MM.1S (cell line): Measurements from ENCODE around the gene GABARAP.

Source experiments
- DNase-seq: peaks from one replicate; pipeline ENCODE4 v3.0.0-alpha.2; 2015
- H2AFZ ChIP-seq: fragments of 300-600 bp; sonication (generic); 2 replicates; pipeline ENCODE4 v1.6.0; 2016; ENCODE audit warnings: antibody characterized with exemption, low read length
- H3F3A ChIP-seq: fragments of 300-600 bp; sonication (generic); 2 replicates; pipeline ENCODE4 v1.6.1; 2016; ENCODE audit warnings: mild to moderate bottlenecking, antibody characterized with exemption, low read length, moderate library complexity, mixed read lengths; ENCODE audit not compliant: insufficient read depth
- H3K27ac ChIP-seq: fragments of 300-600 bp; sonication (generic); 2 replicates; pipeline ENCODE4 v1.5.1; 2016; ENCODE audit warnings: mild to moderate bottlenecking, low read length
- H3K27me3 ChIP-seq: fragments of 300-600 bp; sonication (generic); replicated peaks from 2 replicates; pipeline ENCODE4 v1.6.0; 2016; ENCODE audit warnings: low read length; ENCODE audit not compliant: insufficient read depth
- H3K36me3 ChIP-seq: fragments of 300-600 bp; sonication (generic); replicated peaks from 2 replicates; pipeline ENCODE4 v1.6.1; 2016; ENCODE audit warnings: mild to moderate bottlenecking, low read length, mixed read lengths; ENCODE audit not compliant: insufficient read depth
- H3K4me1 ChIP-seq: fragments of 300-600 bp; sonication (generic); 2 replicates; pipeline ENCODE4 v1.6.1; 2016; ENCODE audit warnings: low read length, mixed read lengths
- H3K4me2 ChIP-seq: fragments of 300-600 bp; sonication (generic); 2 replicates; pipeline ENCODE4 v1.6.0; 2016; ENCODE audit warnings: low read depth, low read length
- H3K4me3 ChIP-seq: fragments of 300-600 bp; sonication (generic); 2 replicates; pipeline ENCODE4 v1.5.1; 2016; ENCODE audit warnings: low read length, mixed read lengths
- H3K79me2 ChIP-seq: fragments of 300-600 bp; sonication (generic); 2 replicates; pipeline ENCODE4 v1.6.1; 2016; ENCODE audit warnings: mixed run types, low read length, mixed read lengths
- H3K9ac ChIP-seq: fragments of 300-600 bp; sonication (generic); 2 replicates; pipeline ENCODE4 v1.6.1; 2016; ENCODE audit warnings: low read length, mixed read lengths
- H3K9me2 ChIP-seq: fragments of 300-600 bp; sonication (generic); replicated peaks from 2 replicates; pipeline ENCODE4 v1.6.1; 2016; ENCODE audit warnings: mild to moderate bottlenecking, low read length, mixed read lengths; ENCODE audit not compliant: insufficient read depth
- H3K9me3 ChIP-seq: fragments of 300-600 bp; sonication (generic); replicated peaks from 2 replicates; pipeline ENCODE4 v1.6.1; 2016; ENCODE audit warnings: mild to moderate bottlenecking, low read length, mixed read lengths; ENCODE audit not compliant: insufficient read depth
- H4K20me1 ChIP-seq: fragments of 300-600 bp; sonication (generic); 2 replicates; pipeline ENCODE4 v1.6.1; 2016; ENCODE audit warnings: mild to moderate bottlenecking, low read length, moderate library complexity, mixed read lengths; ENCODE audit not compliant: insufficient read depth
- CTCF ChIP-seq: fragments of 300-600 bp; sonication (generic); IDR thresholded peaks from 2 replicates; pipeline ENCODE4 v1.5.1; 2016; ENCODE audit warnings: antibody characterized with exemption, low read length, mixed read lengths
- EZH2 ChIP-seq: fragments of 300-600 bp; sonication (generic); optimal IDR thresholded peaks from 2 replicates; pipeline ENCODE3; 2017; ENCODE audit warnings: low read depth, mild to moderate bottlenecking, antibody characterized with exemption, low read length, mixed read lengths
- EZH2phosphoT487 ChIP-seq: fragments of 300-600 bp; sonication (generic); IDR thresholded peaks from 2 replicates; pipeline ENCODE4 v1.6.1; 2018; ENCODE audit warnings: antibody characterized with exemption, low read length

GABARAP gene

GRCh38 chr17:7256766-7257456, 14.7 kb upstream of the GABARAP start:
- Histone ChIP-seq H4K20me1 (no peaks in the 10 kb centered on the region), H3K9me2 (no peaks in the 10 kb centered on the region), H3K36me3 (0 out of 2 replicates have a peak, but pooled peaks cover 4% of the 10 kb centered on the region), H3K4me2 (no peak overlapping the region), H3K27ac (no peak overlapping the region), H3K27me3 (peaks cover 14% of the 10 kb centered on the region), H3K4me1 (peaks cover 5% of the 10 kb centered on the region), H3K4me3 (no peak overlapping the region), H3F3A (peaks cover 6% of the 10 kb centered on the region), H3K9ac (no peak overlapping the region), H3K79me2 (peaks cover 11% of the 10 kb centered on the region), H3K9me3 (no peaks in the 10 kb centered on the region), H2AFZ (no peak overlapping the region)
- DNase-seq, result no peak
- TF ChIP-seq EZH2phosphoT487, result no peak
- TF ChIP-seq EZH2, result no peak
- no peak for TF ChIP-seq CTCF

GRCh38 chr17:7254511-7254910, 12.3 kb upstream of the GABARAP start:
- no peak for DNase-seq
- Histone ChIP-seq H3K9me3 (no peaks in the 10 kb centered on the region), H3K4me1 (peaks cover 13% of the 10 kb centered on the region), H3K4me3 (no peak overlapping the region), H3K4me2 (no peak overlapping the region), H3K27me3 (no peaks in the 10 kb centered on the region), H3K9me2 (no peaks in the 10 kb centered on the region), H3K79me2 (peaks cover 30% of the 10 kb centered on the region), H3K36me3 (0 out of 2 replicates have a peak, but pooled peaks cover 4% of the 10 kb centered on the region), H2AFZ (no peak overlapping the region), H3F3A (peaks cover 6% of the 10 kb centered on the region), H3K27ac (no peak overlapping the region), H4K20me1 (no peaks in the 10 kb centered on the region), H3K9ac (no peak overlapping the region)
- TF ChIP-seq EZH2phosphoT487, result no peak
- no peak for TF ChIP-seq CTCF
- no peak for TF ChIP-seq EZH2

GRCh38 chr17:7253082-7253481, 10.8 kb upstream of the GABARAP start:
- Histone ChIP-seq H3K9ac (peak overlapping the region; percentile 99; the same call in 1 of the 2 replicates), H3K9me3 (no peaks in the 10 kb centered on the region), H3K9me2 (no peaks in the 10 kb centered on the region), H3K27me3 (no peaks in the 10 kb centered on the region), H4K20me1 (no peaks in the 10 kb centered on the region), H3K79me2 (peaks cover 44% of the 10 kb centered on the region), H2AFZ (no peak overlapping the region), H3K27ac (peak overlapping the region; percentile 99; the same call in 1 of the 2 replicates), H3K4me1 (peaks cover 18% of the 10 kb centered on the region), H3K36me3 (0 out of 2 replicates have a peak, but pooled peaks cover 4% of the 10 kb centered on the region), H3F3A (peaks cover 6% of the 10 kb centered on the region), H3K4me2 (peak overlapping the region; percentile 81), H3K4me3 (peak overlapping the region; percentile 71)
- TF ChIP-seq EZH2 (no peak), CTCF (no peak), EZH2phosphoT487 (no peak)
- DNase-seq, result no peak
